Activated naive CD4-positive, alpha-beta T cell treated with anti-CD3 and anti-CD28 coated beads for 36 hours (primary cell): Measurements from ENCODE around the gene ANAPC16. TPM values are rescaled to one million over a fixed set of nuclear protein-coding genes. Genes with fewer than 3 reads are reported as not detected.

Source experiments
- CTCF ChIA-PET: fragments of 350-600 bp; sonication (Branson Sonifier 250); formaldehyde crosslinking; loops from one replicate; lab custom pipeline; 2021; ENCODE audit warnings: antibody characterized with exemption; lab: Charles Lee
- DNase-seq: peaks from one replicate; pipeline ENCODE4 v3.0.0-alpha.2; 2020
- H3K27ac Mint-ChIP-seq: one replicate; pipeline ENCODE4 v1.8.0; 2021; ENCODE audit warnings: mild to moderate bottlenecking, mixed read lengths
- H3K27me3 Mint-ChIP-seq: one replicate; pipeline ENCODE4 v1.8.0; 2021; ENCODE audit warnings: low read depth, mixed read lengths
- H3K36me3 Mint-ChIP-seq: one replicate; pipeline ENCODE4 v1.8.0; 2021; ENCODE audit warnings: low read depth, mixed read lengths
- H3K4me1 Mint-ChIP-seq: one replicate; pipeline ENCODE4 v1.8.0; 2021; ENCODE audit warnings: low read depth, mixed read lengths
- H3K4me3 Mint-ChIP-seq: one replicate; pipeline ENCODE4 v1.8.0; 2021; ENCODE audit warnings: mild to moderate bottlenecking, moderate library complexity, mixed read lengths
- H3K9me3 Mint-ChIP-seq: one replicate; pipeline ENCODE4 v1.8.0; 2021; ENCODE audit warnings: mixed read lengths
- intact Hi-C: fragments of 100-400 bp; cut with micrococcal nuclease; formaldehyde crosslinking; loops from one replicate; pipeline ENCODE4 v1.15.1; 2023
- total RNA-seq, 2 experiments: library from RNA; stranded (reverse); gene quantifications; one replicate each; pipeline ENCODE4 v1.2.3, GENCODE V29; 2021

ANAPC16 gene
- 100 to 1,000 TPM; 127 to 128 TPM for total RNA-seq

DNA sequence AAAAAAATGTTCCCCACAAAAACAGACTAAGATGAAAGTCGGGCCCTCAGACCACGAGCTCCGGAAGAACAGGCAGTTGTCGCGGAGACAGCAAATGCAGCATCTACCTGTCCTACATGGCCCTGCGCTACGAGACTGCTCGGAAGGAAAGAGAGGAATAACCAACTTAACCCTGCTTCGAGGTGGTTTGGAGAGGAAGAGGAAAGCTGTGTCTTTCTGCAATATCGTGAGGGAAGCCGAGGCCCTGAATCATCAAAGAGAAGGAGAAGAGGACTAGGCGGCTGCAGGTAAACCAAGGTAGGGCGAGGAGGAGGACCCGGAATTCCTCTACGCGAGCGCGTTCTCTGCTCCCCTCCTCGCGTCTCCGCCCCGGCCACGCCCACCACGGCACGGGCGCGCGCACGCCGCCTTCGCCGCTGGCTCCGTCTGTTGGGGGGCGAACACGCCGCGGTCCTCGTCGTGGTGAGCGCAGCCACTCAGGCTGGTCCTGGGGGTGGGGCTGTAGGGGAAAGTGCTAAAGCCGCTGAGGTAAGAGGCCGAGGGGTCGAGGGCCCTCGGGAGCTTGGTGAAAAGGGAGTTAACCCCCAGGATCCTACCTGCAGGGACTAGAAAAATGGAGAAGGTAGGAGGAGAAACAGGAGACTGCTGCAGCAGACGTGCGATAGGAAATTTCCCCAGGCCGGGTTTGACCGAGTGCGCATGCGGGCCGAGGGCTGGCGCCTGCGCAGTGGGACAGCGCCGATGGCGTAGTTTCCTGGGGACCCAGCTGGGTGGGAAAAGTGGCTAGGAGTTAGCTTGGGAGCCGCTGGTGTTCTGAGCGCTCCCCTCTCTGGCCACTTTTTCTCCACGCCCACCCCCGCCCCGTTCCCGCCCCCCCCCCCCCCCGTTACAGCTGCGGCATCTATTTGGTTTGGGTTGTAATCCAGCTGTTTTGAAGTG lies at the start of gene ANAPC16, which contains the start of gene ASCC1:
ANAPC16 (plus strand) TSS at position 402 of the 939 bp plus-strand sequence. CDS start 7,903 bp downstream, outside the sequence.
ASCC1 (minus strand) TSS at position 666 of the 939 bp plus-strand sequence. CDS start 2,978 bp downstream, outside the sequence.
- H3K9me3 Mint-ChIP-seq, result no peaks in the 10 kb centered on the region
- peaks cover 67% of the 10 kb centered on the region for H3K4me1 Mint-ChIP-seq
- DNase-seq, result peak; percentile 93
- peaks cover 30% of the 10 kb centered on the region for H3K36me3 Mint-ChIP-seq
- intact Hi-C loops, result loop anchor here (1.0 to 10.0 kb wide), 3 partner anchors 119 to 1279 kb away; partner anchors contain the start of genes DNAJC9 and PPP3CB
- H3K4me3 Mint-ChIP-seq, result peak within 1 kb of the TSS; percentile 91
- CTCF ChIA-PET, result interaction anchor here (0.7 to 1.9 kb wide), 8 partner anchors 17 to 1037 kb away, joined by 3 to 6 read pairs (median 4); partner anchors contain the start of gene MRPS16
- no peaks in the 10 kb centered on the region for H3K27me3 Mint-ChIP-seq
- peak within 1 kb of the TSS; percentile 98 for H3K27ac Mint-ChIP-seq

DNA sequence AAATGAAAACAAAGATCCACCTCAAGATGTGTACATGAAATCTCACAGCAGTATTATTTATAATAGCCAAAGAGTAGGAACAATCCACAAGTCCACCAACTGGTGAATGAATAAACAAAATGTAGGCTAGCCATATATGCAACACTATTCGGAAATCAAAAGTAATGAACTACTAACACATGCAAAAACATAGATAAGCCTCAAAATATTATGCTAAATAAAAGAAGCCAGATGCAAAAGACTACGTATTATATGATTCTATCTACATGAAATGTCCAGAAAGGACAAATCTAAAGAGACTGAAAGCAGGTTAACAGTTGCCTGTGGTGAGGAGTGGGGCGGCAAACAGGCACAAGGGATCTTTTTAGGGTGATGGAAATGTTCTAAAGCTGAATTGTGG lies 48.7 kb upstream of the ANAPC16 start:
- no peaks in the 10 kb centered on the region for H3K9me3 Mint-ChIP-seq
- peaks cover 9% of the 10 kb centered on the region for H3K36me3 Mint-ChIP-seq
- H3K27ac Mint-ChIP-seq, result no peak overlapping the region
- no peak for DNase-seq
- CTCF ChIA-PET, result interaction anchor here (0.6 to 1.4 kb wide), 2 partner anchors 172 to 234 kb away, joined by 3 to 12 read pairs; no protein-coding TSS in a partner anchor
- intact Hi-C loops, result loop anchor here (10.0 kb wide), 1 partner anchor 402 kb away; no protein-coding TSS in a partner anchor
- H3K4me1 Mint-ChIP-seq, result peaks cover 39% of the 10 kb centered on the region
- H3K4me3 Mint-ChIP-seq, result no peak overlapping the region
- H3K27me3 Mint-ChIP-seq, result no peaks in the 10 kb centered on the region

DNA sequence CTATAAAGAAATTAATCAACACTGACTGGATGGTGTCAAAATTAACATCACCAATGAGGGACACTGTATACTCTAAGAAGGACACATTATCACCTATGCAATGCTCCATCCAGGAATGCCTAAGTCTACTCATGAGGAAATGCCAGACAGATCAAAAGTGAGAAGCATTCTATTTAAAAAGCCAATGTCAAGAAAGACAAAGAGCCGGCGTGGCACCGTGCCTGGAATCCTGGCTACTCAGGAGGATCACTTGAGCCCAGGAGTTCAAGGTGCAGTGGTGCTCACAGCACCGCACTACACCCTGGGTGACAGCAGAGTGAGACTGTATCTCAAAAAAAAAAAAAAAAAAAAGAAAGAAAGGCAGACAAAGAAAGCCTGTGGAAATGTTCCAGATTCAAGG lies 45.5 kb upstream of the ANAPC16 start:
- Mint-ChIP-seq H3K9me3 (no peaks in the 10 kb centered on the region), H3K27me3 (no peaks in the 10 kb centered on the region), H3K27ac (no peak overlapping the region), H3K4me1 (peaks cover 28% of the 10 kb centered on the region), H3K36me3 (peaks cover 3% of the 10 kb centered on the region), H3K4me3 (no peak overlapping the region)
- intact Hi-C loops, result no loop called here
- no peak for DNase-seq
- CTCF ChIA-PET, result no interaction called here

DNA sequence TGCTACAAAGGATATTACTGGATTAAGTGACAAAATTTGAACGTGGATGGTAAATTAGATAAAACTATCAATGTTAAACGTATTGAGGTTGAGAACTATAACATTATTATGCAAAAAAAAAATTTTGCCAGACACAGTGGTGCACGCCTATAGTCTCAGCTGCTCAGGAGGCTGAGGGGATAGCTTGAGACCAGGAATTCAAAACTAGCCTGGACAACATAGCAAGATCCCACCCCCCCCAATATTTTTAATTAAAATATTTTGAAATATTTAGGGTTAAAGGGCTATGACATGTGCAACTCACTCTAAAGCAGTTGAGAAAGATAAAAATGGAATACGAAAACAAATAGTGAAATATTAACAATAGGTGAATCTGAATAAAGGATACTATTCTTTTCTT lies 45.1 kb upstream of the ANAPC16 start:
- CTCF ChIA-PET, result interaction anchor here (0.6 kb wide), 2 partner anchors 10 to 240 kb away, joined by 3 to 4 read pairs; no protein-coding TSS in a partner anchor
- H3K4me1 Mint-ChIP-seq, result peaks cover 23% of the 10 kb centered on the region
- no peak overlapping the region for H3K4me3 Mint-ChIP-seq
- H3K27me3 Mint-ChIP-seq, result no peaks in the 10 kb centered on the region
- intact Hi-C loops, result no loop called here
- H3K36me3 Mint-ChIP-seq, result peaks cover 3% of the 10 kb centered on the region
- no peak for DNase-seq
- no peaks in the 10 kb centered on the region for H3K9me3 Mint-ChIP-seq
- H3K27ac Mint-ChIP-seq, result no peak overlapping the region

DNA sequence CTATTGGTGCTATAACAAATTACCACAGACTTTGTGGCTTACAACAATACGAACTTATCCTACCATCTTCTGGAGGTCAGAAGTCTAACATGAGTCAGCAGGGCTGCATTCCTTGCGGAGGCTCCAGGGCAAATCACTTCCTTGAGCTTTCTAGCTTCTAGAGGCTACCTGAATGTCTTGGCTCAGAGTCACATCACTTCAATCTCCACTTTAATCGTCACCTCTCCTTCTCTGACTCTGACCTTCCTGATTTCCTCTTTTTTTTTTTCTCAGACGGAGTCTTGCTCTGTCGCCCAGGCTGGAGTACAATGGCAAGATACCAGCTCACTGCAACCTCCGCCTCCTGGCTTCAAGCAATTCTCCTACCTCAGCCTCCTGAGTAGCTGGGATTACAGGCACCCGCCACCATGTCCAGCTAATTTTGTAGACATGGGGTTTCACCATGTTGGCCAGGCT lies 44.6 kb upstream of the ANAPC16 start:
- intact Hi-C loops, result no loop called here
- peaks cover 21% of the 10 kb centered on the region for H3K4me1 Mint-ChIP-seq
- H3K4me3 Mint-ChIP-seq, result no peak overlapping the region
- CTCF ChIA-PET, result interaction anchor here (0.6 kb wide), 2 partner anchors 10 to 239 kb away, joined by 3 to 4 read pairs; no protein-coding TSS in a partner anchor
- H3K36me3 Mint-ChIP-seq, result peaks cover 3% of the 10 kb centered on the region
- H3K27ac Mint-ChIP-seq, result no peak overlapping the region
- DNase-seq, result no peak
- no peaks in the 10 kb centered on the region for H3K9me3 Mint-ChIP-seq
- no peaks in the 10 kb centered on the region for H3K27me3 Mint-ChIP-seq

DNA sequence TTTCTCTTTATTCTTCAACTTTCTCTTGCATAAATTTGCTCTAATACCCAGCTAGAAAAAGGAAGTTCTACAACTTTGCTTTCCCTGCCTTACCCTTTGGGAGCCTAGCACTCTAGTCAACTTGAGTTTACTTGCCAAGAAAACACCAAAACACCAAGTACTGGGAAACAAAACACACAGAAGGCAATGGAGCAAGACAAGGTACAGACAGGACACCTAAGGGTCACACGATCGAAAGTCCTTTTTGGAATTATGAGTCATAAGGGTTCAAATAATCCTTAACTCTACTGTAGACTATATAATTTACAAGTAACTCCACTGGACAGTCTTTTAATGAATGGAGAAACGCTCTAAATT lies 42.6 kb upstream of the ANAPC16 start:
- no peak overlapping the region for H3K4me3 Mint-ChIP-seq
- H3K4me1 Mint-ChIP-seq, result peaks cover 21% of the 10 kb centered on the region
- CTCF ChIA-PET, result interaction anchor here (1.3 kb wide), 1 partner anchor 41 kb away, joined by 3 read pairs; no protein-coding TSS in a partner anchor
- H3K27me3 Mint-ChIP-seq, result no peaks in the 10 kb centered on the region
- intact Hi-C loops, result no loop called here
- no peak for DNase-seq
- no peaks in the 10 kb centered on the region for H3K9me3 Mint-ChIP-seq
- H3K27ac Mint-ChIP-seq, result no peak overlapping the region
- H3K36me3 Mint-ChIP-seq, result peaks cover 3% of the 10 kb centered on the region

DNA sequence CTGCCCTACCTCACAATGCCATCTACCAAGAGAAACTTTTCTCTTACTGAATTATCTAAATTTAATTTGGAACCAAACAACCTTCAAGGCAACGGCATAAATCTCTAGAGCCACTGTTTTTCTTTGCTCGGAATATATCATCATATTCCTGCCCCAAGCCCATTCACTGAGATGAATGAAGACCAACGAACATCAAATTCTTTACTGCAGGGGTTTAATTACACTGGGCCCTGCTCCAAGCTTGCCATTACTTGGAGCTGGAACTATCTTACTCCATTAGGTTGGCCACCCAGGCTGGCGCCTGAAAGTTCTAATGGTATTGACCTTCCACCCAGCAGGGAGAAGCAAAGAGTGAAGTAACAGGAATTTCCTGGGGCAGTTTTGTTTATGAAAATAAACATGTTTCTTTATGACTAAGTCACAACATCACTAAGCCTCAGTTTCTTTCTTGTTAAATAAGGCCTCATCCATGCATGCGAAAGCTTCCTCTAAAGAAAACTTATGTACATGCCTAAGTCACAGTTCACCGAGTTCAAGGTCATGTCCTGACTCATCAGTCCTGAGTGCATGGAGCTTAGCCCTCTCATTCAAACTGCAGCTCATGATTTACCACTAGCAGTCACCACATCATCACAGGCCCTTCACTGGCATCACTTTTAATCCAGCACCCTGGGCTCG lies 42.1 kb upstream of the ANAPC16 start:
- CTCF ChIA-PET, result interaction anchor here (0.9 to 1.3 kb wide), 3 partner anchors 41 to 125 kb away, joined by 3 to 4 read pairs (median 3); no protein-coding TSS in a partner anchor
- Mint-ChIP-seq H3K27me3 (no peaks in the 10 kb centered on the region), H3K36me3 (peaks cover 5% of the 10 kb centered on the region), H3K27ac (no peak overlapping the region), H3K9me3 (no peaks in the 10 kb centered on the region), H3K4me3 (no peak overlapping the region), H3K4me1 (peaks cover 21% of the 10 kb centered on the region)
- DNase-seq, result peak; percentile 14
- intact Hi-C loops, result no loop called here

DNA sequence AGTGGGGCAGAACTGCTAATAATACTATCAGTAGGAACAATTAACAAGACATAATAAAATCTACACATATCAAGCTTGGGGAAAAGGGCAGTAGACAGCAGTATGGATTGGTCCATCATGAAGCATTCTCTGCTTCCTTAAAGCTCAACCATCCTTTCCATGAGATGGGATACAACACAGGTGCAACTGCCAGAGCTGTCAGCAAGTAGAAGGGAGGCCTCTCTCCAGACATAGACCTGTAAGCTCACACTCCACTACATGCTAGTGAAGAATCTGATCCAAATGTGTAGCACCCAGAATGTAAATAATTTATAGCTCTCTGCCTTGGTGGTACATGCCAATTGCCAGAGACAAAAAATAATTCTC lies 41.5 kb upstream of the ANAPC16 start:
- Mint-ChIP-seq H3K9me3 (no peaks in the 10 kb centered on the region), H3K4me3 (no peak overlapping the region), H3K27me3 (no peaks in the 10 kb centered on the region), H3K4me1 (peaks cover 21% of the 10 kb centered on the region), H3K27ac (no peak overlapping the region), H3K36me3 (peaks cover 9% of the 10 kb centered on the region)
- no peak for DNase-seq
- CTCF ChIA-PET, result interaction anchor here (0.9 to 1.3 kb wide), 4 partner anchors 42 to 166 kb away, joined by 3 to 4 read pairs (median 3); no protein-coding TSS in a partner anchor
- intact Hi-C loops, result no loop called here

DNA sequence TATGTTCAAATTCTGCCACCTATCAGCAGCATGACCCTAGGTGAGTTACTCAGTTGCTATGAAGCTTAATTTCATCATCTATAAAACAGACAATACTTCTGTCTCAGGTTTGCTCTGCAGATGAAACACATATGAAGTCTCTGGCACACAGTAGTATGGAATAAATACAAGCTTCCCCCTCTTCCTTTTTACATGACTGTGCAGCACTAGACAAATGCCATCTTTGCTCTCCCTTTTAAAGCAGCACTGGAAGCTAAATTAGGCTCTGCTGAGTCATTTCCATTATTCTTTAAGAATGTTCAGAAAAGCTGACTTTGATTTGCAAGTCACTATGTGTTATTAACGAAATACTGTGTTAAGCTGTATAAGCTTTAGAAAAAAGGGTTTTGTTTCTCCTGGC lies 40.7 kb upstream of the ANAPC16 start:
- no peak overlapping the region for H3K4me3 Mint-ChIP-seq
- H3K36me3 Mint-ChIP-seq, result peaks cover 9% of the 10 kb centered on the region
- intact Hi-C loops, result no loop called here
- H3K9me3 Mint-ChIP-seq, result no peaks in the 10 kb centered on the region
- H3K4me1 Mint-ChIP-seq, result peaks cover 21% of the 10 kb centered on the region
- no peak for DNase-seq
- no peak overlapping the region for H3K27ac Mint-ChIP-seq
- H3K27me3 Mint-ChIP-seq, result no peaks in the 10 kb centered on the region
- CTCF ChIA-PET, result interaction anchor here (1.0 kb wide), 1 partner anchor 165 kb away, joined by 3 read pairs; no protein-coding TSS in a partner anchor

DNA sequence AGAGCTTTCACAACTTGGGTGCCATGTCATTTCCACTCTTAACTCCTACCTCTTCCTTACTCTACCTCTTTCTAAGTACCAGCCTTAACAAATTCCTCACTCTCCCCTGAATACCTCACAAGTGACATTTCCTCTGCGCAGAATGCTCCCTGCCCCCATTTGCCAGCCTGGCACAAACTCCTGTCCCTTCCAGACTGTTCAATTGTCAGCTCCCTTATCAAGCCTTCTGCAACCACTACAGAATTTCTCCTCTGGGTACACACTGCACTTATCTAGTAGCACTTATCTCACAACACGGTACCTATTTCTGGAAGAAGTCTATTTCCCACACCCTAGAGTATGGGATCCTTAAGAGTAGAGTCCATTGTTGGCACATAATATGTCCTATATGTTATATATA lies 39.1 kb upstream of the ANAPC16 start:
- Mint-ChIP-seq H3K27ac (no peak overlapping the region), H3K36me3 (peaks cover 11% of the 10 kb centered on the region), H3K9me3 (no peaks in the 10 kb centered on the region), H3K27me3 (no peaks in the 10 kb centered on the region), H3K4me1 (peaks cover 16% of the 10 kb centered on the region), H3K4me3 (no peak overlapping the region)
- intact Hi-C loops, result no loop called here
- DNase-seq, result no peak
- CTCF ChIA-PET, result no interaction called here

DNA sequence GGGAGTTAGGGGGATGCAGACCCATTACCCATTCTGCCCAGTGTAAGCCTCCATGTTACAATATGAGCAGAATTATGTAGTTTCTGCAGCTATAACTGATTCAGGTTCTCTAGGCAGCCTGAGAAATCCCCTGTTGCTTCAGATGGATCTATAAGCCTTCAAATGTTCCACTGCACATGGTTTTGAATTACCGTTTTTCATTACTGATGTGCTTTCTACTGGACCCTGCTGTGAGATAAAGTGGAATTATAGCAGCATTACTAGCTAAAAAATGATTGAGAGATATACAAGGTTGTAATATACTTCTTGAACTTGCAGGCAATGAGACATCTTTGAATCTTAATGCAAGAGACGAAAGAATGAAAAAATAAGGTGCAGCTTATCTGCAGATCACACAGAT lies 38.4 kb upstream of the ANAPC16 start:
- Mint-ChIP-seq H3K27ac (no peak overlapping the region), H3K27me3 (no peaks in the 10 kb centered on the region), H3K36me3 (peaks cover 17% of the 10 kb centered on the region), H3K4me1 (peaks cover 12% of the 10 kb centered on the region), H3K9me3 (no peaks in the 10 kb centered on the region), H3K4me3 (no peak overlapping the region)
- intact Hi-C loops, result no loop called here
- CTCF ChIA-PET, result interaction anchor here (1.0 kb wide), 1 partner anchor 21 kb away, joined by 3 read pairs; no protein-coding TSS in a partner anchor
- DNase-seq, result no peak

DNA sequence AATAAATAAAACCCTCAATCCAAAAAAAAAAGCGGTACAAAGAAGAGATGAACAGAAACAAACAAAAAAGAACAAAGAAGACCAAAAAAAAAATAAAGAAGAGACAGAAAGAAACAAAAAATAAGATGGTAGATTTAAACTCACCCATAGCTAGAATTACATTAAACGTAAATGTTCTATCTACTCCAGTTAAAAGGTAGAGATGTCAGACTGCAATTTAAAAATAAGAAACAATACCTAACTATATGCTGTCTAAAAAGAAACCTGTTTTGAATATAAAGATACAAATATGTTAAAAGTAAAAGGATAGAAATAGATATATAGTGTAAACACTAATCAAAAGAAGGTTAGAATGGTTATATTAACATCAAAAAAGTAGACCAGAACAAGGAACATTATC lies 31.7 kb upstream of the ANAPC16 start:
- Mint-ChIP-seq H3K4me1 (peaks cover 7% of the 10 kb centered on the region), H3K9me3 (peaks cover 7% of the 10 kb centered on the region), H3K4me3 (no peak overlapping the region), H3K36me3 (peaks cover 28% of the 10 kb centered on the region), H3K27ac (no peak overlapping the region), H3K27me3 (no peaks in the 10 kb centered on the region)
- CTCF ChIA-PET, result no interaction called here
- intact Hi-C loops, result no loop called here
- no peak for DNase-seq
